HepG2 (cell line): ENCODE results near the gene ANKRD12. TPM values are rescaled to one million over a fixed set of nuclear protein-coding genes. Genes with fewer than 3 reads are reported as not detected.

Experiments
- ARID5B ChIP-seq: IDR thresholded peaks from 2 replicates; pipeline ENCODE4 v1.4.0; 2020; ENCODE audit warnings: mild to moderate bottlenecking, missing genetic modification reagents
- CCDC6 ChIP-seq: sonication (generic); formaldehyde crosslinking; IDR thresholded peaks from 2 replicates; pipeline ENCODE4 v1.8.1; 2022; ENCODE audit warnings: mild to moderate bottlenecking, missing genetic modification reagents, moderate library complexity
- CTCF ChIP-seq: sonication (generic); formaldehyde crosslinking; IDR thresholded peaks from 2 replicates; pipeline ENCODE4 v1.5.0; 2020; ENCODE audit warnings: mild to moderate bottlenecking, missing genetic modification reagents, moderate library complexity
- DPF2 ChIP-seq: sonication (generic); formaldehyde crosslinking; IDR thresholded peaks from 2 replicates; pipeline ENCODE4 v1.4.0; 2020; ENCODE audit warnings: mild to moderate bottlenecking, low read depth, missing genetic modification reagents, borderline replicate concordance
- HBP1 ChIP-seq: IDR thresholded peaks from 2 replicates; pipeline ENCODE4 v1.6.1; 2016; ENCODE audit warnings: low read depth, control low read depth
- HMG20B ChIP-seq: conservative IDR thresholded peaks from 2 replicates; pipeline ENCODE4 v1.6.1; 2016; ENCODE audit warnings: missing genetic modification reagents, missing compliant biosample characterization
- HNRNPLL ChIP-seq: fragments of 200-400 bp; formaldehyde crosslinking; IDR thresholded peaks from 2 replicates; pipeline ENCODE4 v1.6.1; 2017; ENCODE audit warnings: mild to moderate bottlenecking, low read depth, low read length; ENCODE audit not compliant: poor library complexity, severe bottlenecking
- KLF9 ChIP-seq: IDR thresholded peaks from 2 replicates; pipeline ENCODE4 v1.6.1; 2016; ENCODE audit warnings: low read depth
- MED1 ChIP-seq: sonication (generic); formaldehyde crosslinking; IDR thresholded peaks from 2 replicates; pipeline ENCODE4 v1.4.0; 2020; ENCODE audit warnings: missing genetic modification reagents
- NFE2L2 ChIP-seq: fragments of 150-350 bp; IDR thresholded peaks from 2 replicates; pipeline ENCODE4 v1.6.1; 2014; ENCODE audit warnings: low read length
- PAF1 ChIP-seq: IDR thresholded peaks from 2 replicates; pipeline ENCODE4 v1.6.1; 2016; ENCODE audit warnings: missing genetic modification reagents, missing compliant biosample characterization
- SMAD1 ChIP-seq: sonication (generic); formaldehyde crosslinking; IDR thresholded peaks from 2 replicates; pipeline ENCODE4 v1.4.0; 2020; ENCODE audit warnings: missing genetic modification reagents, low read depth, mild to moderate bottlenecking, borderline replicate concordance
- SMARCE1 ChIP-seq: fragments of 450-650 bp; IDR thresholded peaks from 2 replicates; pipeline ENCODE4 v1.6.1; 2017; ENCODE audit warnings: borderline replicate concordance
- TSC22D2 ChIP-seq: sonication (generic); formaldehyde crosslinking; IDR thresholded peaks from 2 replicates; pipeline ENCODE4 v1.5.1; 2020; ENCODE audit warnings: missing genetic modification reagents, mild to moderate bottlenecking, borderline replicate concordance
- ZBTB20 ChIP-seq: sonication (generic); formaldehyde crosslinking; IDR thresholded peaks from 2 replicates; pipeline ENCODE4 v1.8.1; 2023; ENCODE audit warnings: missing genetic modification reagents, low read depth, mild to moderate bottlenecking, borderline replicate concordance
- ZFP82 ChIP-seq: sonication (generic); formaldehyde crosslinking; IDR thresholded peaks from 2 replicates; pipeline ENCODE4 v1.5.1; 2020; ENCODE audit warnings: mild to moderate bottlenecking, missing genetic modification reagents, borderline replicate concordance
- ZKSCAN1 ChIP-seq: fragments of 150-350 bp; IDR thresholded peaks from 2 replicates; pipeline ENCODE4 v1.6.1; 2014; ENCODE audit warnings: low read length
- ZNF20 ChIP-seq: sonication (generic); formaldehyde crosslinking; IDR thresholded peaks from 2 replicates; pipeline ENCODE4 v1.4.0; 2020; ENCODE audit warnings: mild to moderate bottlenecking, moderate library complexity, missing genetic modification reagents
- ZNF251 ChIP-seq: sonication (generic); formaldehyde crosslinking; IDR thresholded peaks from 2 replicates; pipeline ENCODE4 v1.9.0; 2021; ENCODE audit warnings: mild to moderate bottlenecking, missing genetic modification reagents
- ZNF256 ChIP-seq: sonication (generic); formaldehyde crosslinking; conservative IDR thresholded peaks from 2 replicates; pipeline ENCODE4 v1.4.0; 2020; ENCODE audit warnings: missing genetic modification reagents
- ZNF777 ChIP-seq: sonication (generic); formaldehyde crosslinking; IDR thresholded peaks from 2 replicates; pipeline ENCODE4 v1.4.0; 2020; ENCODE audit warnings: missing genetic modification reagents
- ZSCAN21 ChIP-seq: sonication (generic); formaldehyde crosslinking; IDR thresholded peaks from 2 replicates; pipeline ENCODE4 v1.8.0; 2022; ENCODE audit warnings: mild to moderate bottlenecking, missing genetic modification reagents, moderate library complexity, borderline replicate concordance
- polyA plus RNA-seq, 8 experiments: library from polyadenylated mRNA; depleted of rRNA in 3 of 8; stranded (reverse) in 7 of 8; unstranded in 1 of 8; fragments of >200 nt; fragmentation: Illumina TruSeq in 4 of 8; extraction: Trizol in 4 of 8; gene quantifications; 2 replicates each; pipeline versions ENCODE4 v1.2.1 to v1.2.3, GENCODE V29; 2011 to 2016; ENCODE audit warnings: low read depth in 4 of 8, missing spikeins in 1 of 8, mixed read lengths in 1 of 8; ENCODE audit not compliant: insufficient read depth in 1 of 8
- total RNA-seq, 5 experiments: library from RNA; depleted of rRNA; stranded (reverse); fragments of >200 nt; fragmentation: Illumina TruSeq; extraction: Trizol; gene quantifications; 2 replicates each; pipeline ENCODE4 v1.2.3, GENCODE V29; 2016; ENCODE audit warnings: low read depth in 1 of 5
- TF ChIP-seq, protein P1 (sequence below): sonication (generic); formaldehyde crosslinking; IDR thresholded peaks from 2 replicates; pipeline ENCODE4 v1.8.0; 2022; ENCODE audit warnings: mild to moderate bottlenecking, missing genetic modification reagents, moderate library complexity

Gene ANKRD12
- total and polyA plus RNA-seq, 2 of the 13 experiments (the other 11 are each of a cell fraction or from before 2014, with no cell fraction given), result 6.0 to 23.2 TPM

DNA sequence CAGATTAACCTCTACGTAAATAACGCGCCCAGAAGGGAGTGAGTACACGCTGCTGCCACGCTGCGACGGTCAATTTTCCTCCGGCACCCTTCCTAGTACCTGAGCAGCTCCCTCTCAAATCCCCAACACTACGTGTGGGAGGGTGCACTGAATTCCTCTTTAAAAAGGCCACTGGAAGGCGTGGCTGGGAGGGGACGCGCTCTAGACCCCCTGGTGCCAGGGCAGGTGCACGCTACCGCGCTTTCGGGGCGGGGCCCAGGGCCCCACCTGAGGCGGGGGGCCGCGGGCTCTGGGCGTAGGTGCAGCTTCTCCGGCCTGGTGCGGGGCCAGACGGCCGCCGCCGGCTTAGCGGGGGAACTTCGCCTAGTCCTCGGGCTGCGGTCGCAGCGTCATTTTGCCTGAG lies 668 bp upstream of the ANKRD12 start (continued):
- TF ChIP-seq KLF9 (CRISPR knock-in tag) (no peak), ZFP82 (peak; percentile 17; the same call in 1 of the 2 replicates), ARID5B (CRISPR knock-in tag) (no peak; the same call in 1 of the 2 replicates), ZNF777 (CRISPR knock-in tag) (0 out of 2 replicates have a peak, but pooled peaks have one; percentile 34), ZNF256 (CRISPR knock-in tag) (peak; percentile 32; the same call in 1 of the 2 replicates), SMARCE1 (no peak), CCDC6 (CRISPR knock-in tag) (peak; percentile 59), ZBTB20 (CRISPR knock-in tag) (no peak), HBP1 (peak; percentile 41; the same call in 1 of the 2 replicates), ZSCAN21 (0 out of 2 replicates have a peak, but pooled peaks have one; percentile 12), HNRNPLL (peak; percentile 94), ZNF20 (no peak), MED1 (CRISPR knock-in tag) (0 out of 2 replicates have a peak, but pooled peaks have one; percentile 6), ZKSCAN1 (no peak), SMAD1 (CRISPR knock-in tag) (no peak), PAF1 (CRISPR knock-in tag) (peak; percentile 93), DPF2 (CRISPR knock-in tag) (no peak), NFE2L2 (no peak), HMG20B (CRISPR knock-in tag) (no peak), TSC22D2 (CRISPR knock-in tag) (0 out of 2 replicates have a peak, but pooled peaks have one; percentile 4), ZNF251 (no peak), CTCF (peak; percentile 5; the same call in 1 of the 2 replicates)
- TF ChIP-seq, protein P1, sequence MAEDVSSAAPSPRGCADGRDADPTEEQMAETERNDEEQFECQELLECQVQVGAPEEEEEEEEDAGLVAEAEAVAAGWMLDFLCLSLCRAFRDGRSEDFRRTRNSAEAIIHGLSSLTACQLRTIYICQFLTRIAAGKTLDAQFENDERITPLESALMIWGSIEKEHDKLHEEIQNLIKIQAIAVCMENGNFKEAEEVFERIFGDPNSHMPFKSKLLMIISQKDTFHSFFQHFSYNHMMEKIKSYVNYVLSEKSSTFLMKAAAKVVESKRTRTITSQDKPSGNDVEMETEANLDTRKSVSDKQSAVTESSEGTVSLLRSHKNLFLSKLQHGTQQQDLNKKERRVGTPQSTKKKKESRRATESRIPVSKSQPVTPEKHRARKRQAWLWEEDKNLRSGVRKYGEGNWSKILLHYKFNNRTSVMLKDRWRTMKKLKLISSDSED (CRISPR knock-in tag), result 0 out of 2 replicates have a peak, but pooled peaks have one; percentile 35
